GM13977 (cell line): ENCODE data around the gene LRRC14B.

Source experiments
- DNase-seq: peaks from one replicate; pipeline ENCODE4 v3.0.0; 2012; ENCODE audit warnings: low spot score
- in situ Hi-C: fragments of 300-500 bp; cut with MboI; formaldehyde crosslinking; loops from one replicate; pipeline ENCODE4 v1.12.0; 2022; ENCODE audit warnings: low sequenced_read_pairs, low pct_unique_long_range_greater_than_20kb, mixed read lengths, inconsistent platforms; ENCODE audit not compliant: unreplicated experiment
- TF ChIP-seq, protein P1 (sequence below): IDR thresholded peaks from 2 replicates; pipeline ENCODE4 v1.5.1; 2012; ENCODE audit warnings: mild to moderate bottlenecking, control low read depth; ENCODE audit not compliant: insufficient read depth; ENCODE audit errors: extremely low read depth, missing control alignments

LRRC14B gene

DNA sequence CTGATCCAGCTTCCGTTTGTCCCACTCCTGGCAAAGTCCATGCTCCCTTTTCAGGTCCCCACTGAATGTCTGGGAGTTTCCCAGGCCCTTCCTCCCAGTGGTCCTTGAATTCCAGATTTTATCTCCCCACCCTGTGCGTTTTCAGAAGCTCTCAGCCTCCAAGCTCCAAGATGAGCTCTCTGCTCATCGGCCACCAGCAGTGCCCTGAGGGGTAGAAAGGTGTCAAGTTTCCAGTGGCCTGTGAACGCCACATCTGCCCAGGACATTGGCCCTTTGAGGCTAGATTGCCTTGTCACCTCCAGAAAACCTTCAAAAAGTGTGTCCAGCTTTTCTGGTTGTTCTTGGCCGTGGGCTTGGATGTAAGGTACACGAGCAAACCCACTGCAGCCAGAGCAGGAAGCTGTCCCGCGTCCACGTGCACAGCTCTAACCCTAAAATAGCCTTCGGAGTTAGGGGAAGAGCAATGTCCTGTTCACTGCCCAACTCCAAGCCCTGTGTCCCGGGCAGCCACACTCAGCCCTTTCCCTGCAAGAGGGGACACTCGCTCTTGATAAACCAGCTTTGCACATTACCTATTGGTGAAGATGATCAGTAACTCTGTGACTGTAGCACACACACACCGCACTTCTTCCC, 10.9 kb upstream of the LRRC14B start:
- no peak for DNase-seq
- in situ Hi-C loops, result no loop called here
- TF ChIP-seq, protein P1, sequence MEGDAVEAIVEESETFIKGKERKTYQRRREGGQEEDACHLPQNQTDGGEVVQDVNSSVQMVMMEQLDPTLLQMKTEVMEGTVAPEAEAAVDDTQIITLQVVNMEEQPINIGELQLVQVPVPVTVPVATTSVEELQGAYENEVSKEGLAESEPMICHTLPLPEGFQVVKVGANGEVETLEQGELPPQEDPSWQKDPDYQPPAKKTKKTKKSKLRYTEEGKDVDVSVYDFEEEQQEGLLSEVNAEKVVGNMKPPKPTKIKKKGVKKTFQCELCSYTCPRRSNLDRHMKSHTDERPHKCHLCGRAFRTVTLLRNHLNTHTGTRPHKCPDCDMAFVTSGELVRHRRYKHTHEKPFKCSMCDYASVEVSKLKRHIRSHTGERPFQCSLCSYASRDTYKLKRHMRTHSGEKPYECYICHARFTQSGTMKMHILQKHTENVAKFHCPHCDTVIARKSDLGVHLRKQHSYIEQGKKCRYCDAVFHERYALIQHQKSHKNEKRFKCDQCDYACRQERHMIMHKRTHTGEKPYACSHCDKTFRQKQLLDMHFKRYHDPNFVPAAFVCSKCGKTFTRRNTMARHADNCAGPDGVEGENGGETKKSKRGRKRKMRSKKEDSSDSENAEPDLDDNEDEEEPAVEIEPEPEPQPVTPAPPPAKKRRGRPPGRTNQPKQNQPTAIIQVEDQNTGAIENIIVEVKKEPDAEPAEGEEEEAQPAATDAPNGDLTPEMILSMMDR, result no peak

- TF ChIP-seq, protein P1, result no peak
- in situ Hi-C loops, result no loop called here
- no peak for DNase-seq
These were observed 10.1 kb upstream of the LRRC14B start for GRCh38 chr5:181160-181559.

- TF ChIP-seq, protein P1, result no peak
- in situ Hi-C loops, result no loop called here
- DNase-seq, result no peak
These were observed 9.7 kb upstream of the LRRC14B start for GRCh38 chr5:181566-181965.

- in situ Hi-C loops, result no loop called here
- no peak for DNase-seq
- TF ChIP-seq, protein P1, result no peak
These were observed 9.2 kb upstream of the LRRC14B start for GRCh38 chr5:182126-182525.

DNA sequence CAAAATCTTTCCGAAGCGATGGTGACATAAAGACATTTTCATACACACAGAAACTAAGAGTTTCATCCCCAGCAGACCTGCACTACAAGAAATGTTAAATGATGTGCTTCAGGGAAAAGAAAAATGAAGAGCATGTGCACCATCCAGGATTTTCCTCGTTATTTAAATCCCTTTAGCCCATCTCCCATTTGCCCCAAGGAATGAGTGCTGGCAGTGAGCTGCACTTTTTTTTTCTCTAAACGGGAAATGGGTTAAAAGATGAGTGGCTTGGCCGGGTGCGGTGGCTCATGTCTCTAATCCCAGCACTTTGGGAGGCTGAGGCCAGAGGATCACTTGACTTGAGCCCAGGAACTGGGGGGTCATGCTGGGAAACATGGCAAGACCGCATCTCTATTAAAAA, 6.8 kb upstream of the LRRC14B start:
- in situ Hi-C loops, result no loop called here
- TF ChIP-seq, protein P1, result no peak
- DNase-seq, result no peak

GRCh38 chr5:185095-186070, 5.9 kb upstream of the LRRC14B start:
- TF ChIP-seq, protein P1, result no peak
- in situ Hi-C loops, result no loop called here
- no peak for DNase-seq
